GM13977 (cell line): Measurements from ENCODE around the gene GPA33.

Experiments used
- DNase-seq: peaks from one replicate; pipeline ENCODE4 v3.0.0; 2012; ENCODE audit warnings: low spot score
- CTCF ChIP-seq: IDR thresholded peaks from 2 replicates; pipeline ENCODE4 v1.5.1; 2012; ENCODE audit warnings: mild to moderate bottlenecking, control low read depth; ENCODE audit not compliant: insufficient read depth; ENCODE audit errors: extremely low read depth, missing control alignments
- in situ Hi-C: fragments of 300-500 bp; cut with MboI; formaldehyde crosslinking; loops from one replicate; pipeline ENCODE4 v1.12.0; 2022; ENCODE audit warnings: low sequenced_read_pairs, low pct_unique_long_range_greater_than_20kb, mixed read lengths, inconsistent platforms; ENCODE audit not compliant: unreplicated experiment

GPA33 gene

GRCh38 chr1:167094690-167095089, 4.5 kb upstream of the GPA33 start:
- TF ChIP-seq CTCF: no peak
- in situ Hi-C loops: no loop called here
- no peak for DNase-seq

- no peak for TF ChIP-seq CTCF
- in situ Hi-C loops: no loop called here
Observed at GRCh38 chr1:167093846-167094516, 3.8 kb upstream of the GPA33 start, which contains the start of gene STYXL2. Gene STYXL2 (plus strand): TSS chr1:167094075. CDS start chr1:167094850, 775 bp downstream.

GRCh38 chr1:167092653-167093052, 2.5 kb upstream of the GPA33 start:
- TF ChIP-seq CTCF: no peak
- in situ Hi-C loops: no loop called here
- DNase-seq: no peak

More at GRCh38 chr1:167093846-167094516, 3.8 kb upstream of the GPA33 start, which contains the start of gene STYXL2:
- no peak for DNase-seq

- no peak for DNase-seq
- in situ Hi-C loops: no loop called here
- TF ChIP-seq CTCF: no peak
Observed at GRCh38 chr1:167089939-167090313, 251 bp downstream of the GPA33 start.

- no peak for DNase-seq
- no peak for TF ChIP-seq CTCF
- in situ Hi-C loops: no loop called here
Observed at GRCh38 chr1:167088746-167089417, 1.3 kb downstream of the GPA33 start.

- DNase-seq: no peak
- in situ Hi-C loops: no loop called here
- TF ChIP-seq CTCF: no peak
Observed at GRCh38 chr1:167086768-167087167, 3.4 kb downstream of the GPA33 start.
